Measurements from ENCODE around the gene PRKG2. TPM values are rescaled to one million over a fixed set of nuclear protein-coding genes. Genes with fewer than 3 reads are reported as not detected.

Gene PRKG2
- total RNA-seq, 2 donors from 2014 or later, result 0.99 to 2.9 TPM

DNA sequence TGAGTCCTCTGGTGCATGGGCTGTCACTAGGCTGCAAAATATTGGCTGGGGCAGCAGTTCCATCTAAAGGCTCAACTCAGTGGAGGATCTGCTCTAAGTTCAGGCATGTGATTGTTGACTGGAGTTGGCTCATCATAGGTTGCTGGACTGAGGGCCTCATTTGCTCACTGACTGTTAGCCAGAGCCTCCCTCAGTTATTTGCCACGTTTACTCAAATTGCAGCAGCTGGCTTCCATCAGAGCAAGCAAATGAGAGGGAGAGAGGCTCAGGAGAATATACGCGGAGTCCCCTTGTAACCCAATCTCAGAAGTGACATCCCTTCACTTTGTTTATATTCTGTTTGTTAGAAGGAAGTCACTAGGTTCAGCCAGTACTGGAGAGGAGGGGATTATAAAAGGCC is 130.4 kb downstream of the PRKG2 start:
- ATAC-seq, result no peak
- Histone ChIP-seq H3K4me1 (no peaks in the 10 kb centered on the region), H3K36me3 (replicated peaks in 1 of 2; ENCODE audit: insufficient read depth in 1 of 2, low read depth in 2 of 2) (no peaks in the 10 kb centered on the region), H3K27ac (no peak overlapping the region), H3K27me3 (no peaks in the 10 kb centered on the region), H3K9me3 (no peaks in the 10 kb centered on the region), H3K4me3 (no peak overlapping the region)
- no peak for DNase-seq
- TF ChIP-seq POLR2A (IDR thresholded peaks at IDR 0.05), result no peak
- TF ChIP-seq, protein P1, sequence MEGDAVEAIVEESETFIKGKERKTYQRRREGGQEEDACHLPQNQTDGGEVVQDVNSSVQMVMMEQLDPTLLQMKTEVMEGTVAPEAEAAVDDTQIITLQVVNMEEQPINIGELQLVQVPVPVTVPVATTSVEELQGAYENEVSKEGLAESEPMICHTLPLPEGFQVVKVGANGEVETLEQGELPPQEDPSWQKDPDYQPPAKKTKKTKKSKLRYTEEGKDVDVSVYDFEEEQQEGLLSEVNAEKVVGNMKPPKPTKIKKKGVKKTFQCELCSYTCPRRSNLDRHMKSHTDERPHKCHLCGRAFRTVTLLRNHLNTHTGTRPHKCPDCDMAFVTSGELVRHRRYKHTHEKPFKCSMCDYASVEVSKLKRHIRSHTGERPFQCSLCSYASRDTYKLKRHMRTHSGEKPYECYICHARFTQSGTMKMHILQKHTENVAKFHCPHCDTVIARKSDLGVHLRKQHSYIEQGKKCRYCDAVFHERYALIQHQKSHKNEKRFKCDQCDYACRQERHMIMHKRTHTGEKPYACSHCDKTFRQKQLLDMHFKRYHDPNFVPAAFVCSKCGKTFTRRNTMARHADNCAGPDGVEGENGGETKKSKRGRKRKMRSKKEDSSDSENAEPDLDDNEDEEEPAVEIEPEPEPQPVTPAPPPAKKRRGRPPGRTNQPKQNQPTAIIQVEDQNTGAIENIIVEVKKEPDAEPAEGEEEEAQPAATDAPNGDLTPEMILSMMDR (IDR thresholded peaks at IDR 0.05), result no peak
- WGBS, 2 donors, result 63 to 67% methylated on average over 3 of the region's 3 CpGs
- intact Hi-C loops (cut with DNase I), result no loop called here

DNA sequence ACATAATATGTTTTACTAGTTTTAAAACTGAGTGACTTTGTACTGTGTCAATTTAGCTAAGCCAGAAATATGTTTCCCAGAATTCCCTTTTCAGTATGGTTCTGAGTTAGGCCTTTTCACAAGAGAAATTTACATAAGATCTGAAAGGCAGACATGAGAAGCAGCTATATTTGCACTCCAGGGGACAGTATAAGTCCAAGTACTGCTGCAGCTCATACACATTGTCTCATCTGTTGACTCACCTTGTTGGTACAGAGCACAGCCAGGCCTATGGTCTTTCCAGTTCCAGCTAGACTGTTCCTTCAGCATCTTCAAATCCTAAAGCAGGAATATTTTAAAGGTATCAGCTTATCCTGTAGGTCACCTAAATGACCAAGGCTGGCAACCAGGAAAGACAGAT is 131.0 kb downstream of the PRKG2 start:
- H3K4me3 ChIP-seq, result no peak overlapping the region
- ATAC-seq (no peak), DNase-seq (no peak)
- H3K9me3 ChIP-seq, result no peaks in the 10 kb centered on the region
- no peak overlapping the region for H3K27ac ChIP-seq
- no peak for TF ChIP-seq POLR2A (IDR thresholded peaks at IDR 0.05)
- TF ChIP-seq, protein P1 (IDR thresholded peaks at IDR 0.05), result no peak
- no peaks in the 10 kb centered on the region for H3K36me3 ChIP-seq (replicated peaks in 1 of 2; ENCODE audit: insufficient read depth in 1 of 2, low read depth in 2 of 2)
- H3K27me3 ChIP-seq, result no peaks in the 10 kb centered on the region
- no peaks in the 10 kb centered on the region for H3K4me1 ChIP-seq
- intact Hi-C loops (cut with DNase I), result no loop called here

DNA sequence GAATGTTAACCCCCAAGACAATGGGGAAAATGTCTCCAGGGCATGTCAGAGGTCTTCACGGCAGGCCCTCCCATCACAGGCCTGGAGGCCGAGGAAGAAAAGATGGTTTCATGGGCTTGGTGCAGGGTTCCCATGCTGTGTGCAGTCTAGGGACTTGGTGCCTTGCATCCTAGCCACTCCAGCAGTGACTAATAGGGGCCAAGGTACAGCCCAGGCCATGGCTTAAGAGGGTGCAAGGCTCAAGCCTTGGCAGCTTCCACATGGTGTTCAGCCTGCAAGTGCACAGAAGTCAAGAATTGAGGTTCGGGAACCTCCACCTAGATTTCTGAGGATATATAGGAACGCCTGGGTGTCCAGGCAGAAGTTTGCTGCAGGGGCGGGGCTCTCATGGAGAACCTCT is 133.9 kb downstream of the PRKG2 start:
- H3K27ac ChIP-seq, result no peak overlapping the region
- no peaks in the 10 kb centered on the region for H3K4me1 ChIP-seq
- no peaks in the 10 kb centered on the region for H3K9me3 ChIP-seq
- intact Hi-C loops (cut with DNase I), result no loop called here
- WGBS, 2 donors, result 71 to 76% methylated on average over 4 to 5 of the region's 5 CpGs
- TF ChIP-seq, protein P1 (IDR thresholded peaks at IDR 0.05), result no peak
- no peak for TF ChIP-seq POLR2A (IDR thresholded peaks at IDR 0.05)
- no peaks in the 10 kb centered on the region for H3K27me3 ChIP-seq
- no peaks in the 10 kb centered on the region for H3K36me3 ChIP-seq (replicated peaks in 1 of 2; ENCODE audit: insufficient read depth in 1 of 2, low read depth in 2 of 2)
- ATAC-seq (no peak), DNase-seq (no peak)
- no peak overlapping the region for H3K4me3 ChIP-seq

DNA sequence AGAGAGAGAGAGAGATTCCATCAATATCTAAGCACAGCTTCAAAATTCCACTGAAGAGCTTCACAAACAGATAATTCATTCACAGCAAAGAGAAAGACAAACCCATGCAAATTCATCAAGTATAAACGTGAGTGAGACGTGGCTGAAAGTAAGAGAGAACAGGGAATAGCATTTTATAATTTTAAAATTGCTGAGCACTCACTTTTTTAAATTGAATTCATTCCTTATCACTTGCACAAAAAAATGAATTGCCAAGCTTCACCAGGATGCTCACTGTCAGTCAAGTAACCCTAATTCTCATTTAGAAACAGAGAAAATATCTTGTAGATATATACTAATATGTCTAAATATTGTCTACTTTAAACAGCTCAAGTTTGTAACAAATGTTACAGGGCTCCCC is 144.0 kb downstream of the PRKG2 start:
- intact Hi-C loops (cut with DNase I), result loop anchor here (10.0 kb wide), 1 partner anchor 284 kb away; no protein-coding TSS in a partner anchor
- DNase-seq (no peak), ATAC-seq (no peak)
- WGBS, 2 donors, result 17 to 19% methylated on average over 2 of the region's 2 CpGs
- Histone ChIP-seq H3K27ac (no peak overlapping the region), H3K4me1 (no peaks in the 10 kb centered on the region), H3K9me3 (no peaks in the 10 kb centered on the region), H3K36me3 (replicated peaks in 1 of 2; ENCODE audit: insufficient read depth in 1 of 2, low read depth in 2 of 2) (no peaks in the 10 kb centered on the region), H3K4me3 (no peak overlapping the region), H3K27me3 (no peaks in the 10 kb centered on the region)
- TF ChIP-seq POLR2A (IDR thresholded peaks at IDR 0.05), result no peak
- TF ChIP-seq, protein P1 (IDR thresholded peaks at IDR 0.05), result no peak

DNA sequence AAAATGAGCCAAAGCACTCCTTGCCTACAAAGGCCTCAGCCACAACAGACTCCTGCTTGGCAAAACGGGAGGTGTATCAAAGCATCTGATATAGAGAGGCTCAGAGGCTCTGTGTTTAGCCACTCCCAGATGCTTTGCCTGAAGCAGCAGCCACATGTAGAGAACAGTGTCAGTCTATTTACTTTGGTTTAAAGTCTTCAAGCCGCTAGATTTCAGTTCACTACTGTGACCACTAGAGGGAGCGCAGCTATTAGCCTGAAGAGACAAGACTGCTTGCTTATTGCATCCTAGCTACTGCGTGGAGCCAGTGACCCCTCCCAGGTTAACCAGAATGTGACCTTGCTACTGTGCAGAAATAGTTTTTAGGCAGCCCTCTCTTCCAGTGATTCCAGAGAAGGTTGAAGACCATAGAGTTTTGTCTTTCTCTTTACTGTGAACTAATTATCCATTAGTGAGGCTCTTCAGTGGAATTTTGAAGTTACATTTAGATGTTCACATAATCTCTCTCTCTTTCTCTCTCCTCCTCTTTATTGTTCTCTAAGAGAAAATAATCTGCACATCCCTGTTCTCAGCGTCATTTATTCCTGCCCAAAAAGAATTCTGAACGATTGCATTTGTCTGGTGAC is 145.2 kb downstream of the PRKG2 start:
- TF ChIP-seq, protein P1 (IDR thresholded peaks at IDR 0.05), result peak; percentile 70 to 90 (median 83)
- no peak for TF ChIP-seq POLR2A (IDR thresholded peaks at IDR 0.05)
- H3K27ac ChIP-seq, result no peak overlapping the region
- intact Hi-C loops (cut with DNase I), result loop anchor here (10.0 kb wide), 1 partner anchor 285 kb away; no protein-coding TSS in a partner anchor
- no peaks in the 10 kb centered on the region for H3K27me3 ChIP-seq
- H3K9me3 ChIP-seq, result no peaks in the 10 kb centered on the region
- H3K4me3 ChIP-seq, result no peak overlapping the region
- WGBS, 2 donors, result 6 to 8% methylated on average over 6 of the region's 6 CpGs
- no peaks in the 10 kb centered on the region for H3K4me1 ChIP-seq
- no peaks in the 10 kb centered on the region for H3K36me3 ChIP-seq (replicated peaks in 1 of 2; ENCODE audit: insufficient read depth in 1 of 2, low read depth in 2 of 2)
- ATAC-seq, result peak; percentile 87
- peak; percentile 73 to 85 (median 78) for DNase-seq
